HG03175 (cell line): ENCODE measurements around the gene GSC2.

Source experiments
- ATAC-seq: cut with Tn5 transposase; IDR thresholded peaks from one replicate; pipeline ENCODE4 v1.9.1; 2021; ENCODE audit warnings: mild to moderate bottlenecking, moderate library complexity; ENCODE audit not compliant: unreplicated experiment

GSC2 gene

DNA sequence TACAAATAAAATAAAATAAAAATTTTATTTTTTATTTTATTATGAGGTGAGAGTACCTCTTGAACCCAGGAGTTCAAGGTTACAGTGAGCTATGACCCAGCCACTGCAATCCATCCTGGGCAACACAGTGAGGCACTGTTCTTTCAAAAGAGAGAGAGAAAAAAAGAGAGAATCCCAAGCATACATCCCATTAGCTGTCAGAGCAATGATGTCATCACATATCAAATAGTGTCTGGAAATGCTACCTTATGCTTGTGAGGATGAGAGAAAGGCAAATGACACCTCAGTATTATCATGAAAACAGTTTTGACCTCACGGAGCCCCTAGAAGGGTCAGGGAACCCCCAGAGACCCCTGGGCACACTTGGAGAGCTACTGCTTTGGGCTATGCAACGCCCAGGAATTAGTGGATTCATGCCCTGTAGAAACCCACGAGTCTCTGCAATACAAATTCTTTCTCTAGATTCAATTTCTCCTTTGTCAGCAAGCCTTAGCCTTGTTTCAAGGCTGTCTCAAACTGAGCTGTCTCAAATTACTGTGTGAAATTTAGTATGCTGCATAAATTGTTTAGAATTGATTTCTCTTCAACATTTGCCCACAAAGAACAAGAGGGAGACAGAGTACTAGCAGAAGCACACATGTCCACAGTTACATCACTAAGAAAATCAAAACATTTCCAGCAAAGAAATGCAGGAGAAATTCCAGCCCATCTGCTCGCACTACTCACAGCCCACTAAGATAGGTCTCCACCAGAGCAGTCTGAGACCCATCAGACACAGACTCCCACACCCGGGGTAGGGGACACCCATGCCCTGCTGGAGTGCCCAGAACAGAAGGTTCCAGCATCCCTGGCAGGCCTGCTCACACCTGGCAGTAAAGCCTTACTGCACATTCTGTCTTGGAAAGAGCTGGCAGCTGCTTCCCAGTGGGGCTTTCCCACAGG lies 45.9 kb downstream of the GSC2 start:
- ATAC-seq: no peak

DNA sequence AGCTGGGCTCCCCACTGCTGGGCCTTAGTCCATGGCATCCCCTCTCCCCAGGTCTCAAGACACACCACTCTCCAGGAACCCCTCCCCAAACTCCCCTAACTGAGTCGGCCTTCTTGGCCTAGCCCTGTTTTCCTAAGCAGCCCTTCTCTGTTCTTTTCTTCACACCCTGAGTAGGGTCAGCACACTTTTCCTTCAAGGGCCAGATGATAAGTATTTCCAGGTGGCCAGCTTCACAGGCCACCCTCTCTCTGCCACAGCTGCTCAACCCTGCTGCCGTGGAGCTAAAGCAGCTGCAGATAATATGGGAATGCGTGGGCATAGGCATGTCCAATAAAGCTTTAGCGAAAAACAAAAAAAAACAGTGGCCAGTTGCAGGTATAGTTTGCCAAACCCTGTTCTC lies 51.9 kb downstream of the GSC2 start:
- no peak for ATAC-seq

DNA sequence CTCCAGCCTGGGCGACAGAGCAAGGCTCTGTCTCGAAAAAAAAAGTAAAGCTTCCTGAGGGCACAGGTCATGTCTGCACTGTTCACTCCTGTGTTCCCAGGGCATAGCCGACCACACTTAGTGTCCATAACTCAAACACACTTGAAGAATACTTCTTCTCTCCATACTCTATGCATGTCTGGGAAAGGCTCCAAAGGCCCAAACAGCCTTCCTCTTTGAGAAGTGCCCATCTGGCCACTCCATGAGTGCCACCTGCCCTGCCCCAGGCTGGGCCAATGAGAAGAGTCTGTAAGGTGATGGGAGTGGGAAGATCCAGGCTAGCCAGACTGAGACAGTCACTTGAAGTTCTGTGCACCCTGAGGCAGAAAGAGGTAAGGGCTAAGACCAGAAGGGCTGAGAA lies 52.6 kb downstream of the GSC2 start:
- ATAC-seq: no peak
